A172 (cell line): ENCODE data around the gene TMEM181. TPM values are rescaled to one million over a fixed set of nuclear protein-coding genes. Genes with fewer than 3 reads are reported as not detected.
"Not testable (repeated sequence)": the region's sequence is repeated elsewhere in the genome, so short reads cannot be mapped to it uniquely, and the experiment has no call there.

Experiments
- DNase-seq: peaks from one replicate; pipeline ENCODE4 v3.0.0-alpha.2; 2015; ENCODE audit warnings: low spot score
- total RNA-seq: library from RNA; depleted of rRNA; stranded (reverse); fragments of >200 nt; shearing (Covaris generic); gene quantifications from 2 replicates; pipeline ENCODE4 v1.2.3, GENCODE V29; 2014

Gene TMEM181
- total RNA-seq, 1 experiment from 2014 or later = 25.5 TPM

GRCh38 chr6:158621694-158622544 lies 62.0 kb downstream of the TMEM181 start:
- no peak for DNase-seq

- no peak for DNase-seq
Measured at GRCh38 chr6:158622545-158623190, 62.8 kb downstream of the TMEM181 start.

DNA sequence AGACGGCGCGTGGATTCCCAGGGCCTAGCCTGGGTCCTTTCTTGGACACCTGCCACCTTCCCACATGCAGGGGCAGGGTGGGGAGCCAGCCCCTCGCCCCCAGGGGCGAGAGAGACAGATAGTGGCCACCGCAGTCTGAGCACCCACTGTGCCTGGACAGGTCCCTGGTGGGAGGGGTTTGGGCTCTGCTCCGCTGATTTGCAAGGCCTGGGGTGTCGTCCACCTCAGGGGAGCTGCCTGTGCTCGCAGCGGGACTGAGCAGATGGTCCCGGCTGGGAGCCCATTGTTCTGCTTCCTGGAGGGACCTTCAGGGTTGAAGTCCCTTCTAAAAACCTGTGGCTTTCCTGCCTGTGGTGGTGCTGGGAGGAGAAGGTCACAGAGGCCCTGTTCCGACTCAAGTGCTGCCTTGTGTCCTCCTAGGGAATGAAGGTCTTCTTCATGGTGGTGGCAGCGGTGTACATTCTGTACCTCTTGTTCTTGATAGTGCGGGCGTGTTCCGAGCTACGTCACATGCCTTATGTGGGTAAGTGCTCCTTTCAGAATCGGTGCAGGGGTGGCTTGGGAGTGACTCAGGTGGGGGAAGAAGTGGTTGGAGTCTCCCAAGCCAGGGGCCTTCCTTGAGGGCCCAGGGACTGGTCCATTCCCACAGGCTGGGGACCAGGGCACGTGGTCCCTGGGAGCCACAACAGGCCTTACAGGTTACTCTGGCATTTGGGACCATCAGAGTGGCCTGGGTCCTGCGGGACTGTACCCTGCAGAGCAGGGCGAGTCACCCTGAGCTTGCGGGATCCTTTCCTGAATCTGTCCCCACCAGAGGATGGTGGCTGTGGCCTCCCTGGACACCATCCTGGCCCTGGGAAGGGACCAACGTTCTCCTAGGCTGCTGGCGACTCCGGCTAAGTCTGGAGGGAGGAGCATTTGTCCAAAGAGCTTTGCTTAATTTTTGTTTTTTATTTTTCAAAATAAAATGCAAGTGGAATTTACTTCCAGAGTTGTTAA lies 65.1 kb downstream of the TMEM181 start:
- no peak for DNase-seq

- no peak for DNase-seq
Measured at GRCh38 chr6:158625881-158626305, 66.0 kb downstream of the TMEM181 start.

- no peak for DNase-seq
Measured at GRCh38 chr6:158626360-158627167, 66.7 kb downstream of the TMEM181 start.

DNA sequence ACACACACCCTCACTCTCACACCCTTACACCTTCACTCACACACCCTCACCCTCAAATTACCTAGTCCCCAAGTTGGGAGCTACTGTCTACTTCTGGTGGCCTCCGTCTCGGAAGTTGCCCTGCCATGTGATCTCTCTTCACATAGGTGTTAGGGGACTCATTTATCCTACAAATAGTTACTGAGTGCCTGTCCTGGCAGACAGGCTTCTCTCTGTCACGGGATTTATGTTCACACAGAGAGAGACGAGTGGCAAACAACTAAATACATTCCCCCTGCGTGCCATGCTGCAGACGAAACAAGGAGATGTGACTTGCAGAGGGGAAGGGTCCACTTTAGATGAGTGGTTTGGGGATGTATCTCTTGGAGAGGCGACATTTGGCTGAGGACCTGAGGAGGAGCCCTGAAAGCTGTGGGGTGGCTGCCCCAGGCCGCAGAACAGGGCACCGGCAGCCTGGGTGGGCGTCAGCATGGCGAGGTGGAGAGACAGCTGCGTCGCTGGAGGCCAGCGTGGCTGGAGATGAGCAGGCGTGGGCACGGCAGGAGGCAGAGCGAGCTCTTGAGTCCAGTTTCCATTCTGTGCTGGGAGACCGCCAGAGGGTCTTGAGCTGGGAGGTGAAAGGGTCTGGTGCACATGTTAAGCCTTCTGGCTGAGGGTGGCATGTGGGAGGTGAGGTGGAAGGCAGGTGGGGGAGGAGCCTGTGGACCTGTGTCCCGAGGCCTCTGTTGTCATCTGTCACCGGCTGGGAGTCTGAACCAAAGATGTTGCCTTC lies 67.5 kb downstream of the TMEM181 start:
- no peak for DNase-seq

DNA sequence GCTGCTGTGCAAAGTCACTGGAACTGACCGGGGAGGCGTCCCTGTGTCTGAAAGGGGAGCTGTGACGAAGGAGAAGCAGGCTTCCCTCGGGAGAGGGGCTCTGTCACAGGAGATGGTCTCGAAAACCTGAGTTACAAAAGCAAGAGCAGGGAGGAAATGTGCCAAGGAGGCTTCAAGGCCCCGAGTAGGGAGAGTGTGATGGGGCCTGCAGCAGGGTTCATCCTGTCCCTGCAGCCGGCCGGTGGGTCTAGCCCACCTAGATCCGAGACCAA lies 68.0 kb downstream of the TMEM181 start:
- no peak for DNase-seq

GRCh38 chr6:158628542-158628941 lies 68.7 kb downstream of the TMEM181 start:
- DNase-seq = no peak

- no peak for DNase-seq
Measured at GRCh38 chr6:158629367-158630221, 69.7 kb downstream of the TMEM181 start.

DNA sequence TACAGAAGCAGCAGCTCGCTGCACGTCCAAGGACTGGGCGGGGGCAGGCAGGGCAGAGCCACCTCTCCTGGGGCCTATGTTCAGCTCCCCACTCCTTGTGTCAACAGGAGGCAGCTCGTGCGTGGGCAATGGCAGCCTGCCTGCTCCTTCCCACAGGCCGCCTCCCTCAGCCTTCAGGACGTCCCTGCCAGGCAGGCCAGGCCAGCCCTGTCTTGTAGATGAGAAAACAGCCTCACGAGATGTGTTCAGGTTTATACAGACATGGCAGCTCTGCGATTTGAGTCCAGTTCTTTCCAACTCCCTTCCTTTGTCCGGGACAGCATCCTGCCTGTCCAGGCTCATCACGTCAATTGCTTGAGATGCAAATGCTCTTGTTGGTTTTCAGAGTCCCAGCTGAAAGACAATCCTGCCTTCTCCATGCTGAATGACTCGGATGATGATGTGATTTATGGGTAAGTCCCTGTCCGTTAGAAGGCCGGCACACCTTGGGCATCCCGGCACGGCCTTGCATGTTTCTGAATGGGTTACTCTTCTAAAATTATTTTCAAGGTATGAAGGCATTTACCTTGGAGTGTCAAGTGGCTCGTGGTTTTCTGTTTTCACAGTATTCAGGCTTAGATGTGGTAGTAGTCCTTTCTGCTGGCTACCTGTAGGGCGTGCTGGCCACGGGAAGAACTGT lies 71.2 kb downstream of the TMEM181 start:
- no peak for DNase-seq

- peak; percentile 90 for DNase-seq
Measured at GRCh38 chr6:158631678-158632537, 72.0 kb downstream of the TMEM181 start.

DNA sequence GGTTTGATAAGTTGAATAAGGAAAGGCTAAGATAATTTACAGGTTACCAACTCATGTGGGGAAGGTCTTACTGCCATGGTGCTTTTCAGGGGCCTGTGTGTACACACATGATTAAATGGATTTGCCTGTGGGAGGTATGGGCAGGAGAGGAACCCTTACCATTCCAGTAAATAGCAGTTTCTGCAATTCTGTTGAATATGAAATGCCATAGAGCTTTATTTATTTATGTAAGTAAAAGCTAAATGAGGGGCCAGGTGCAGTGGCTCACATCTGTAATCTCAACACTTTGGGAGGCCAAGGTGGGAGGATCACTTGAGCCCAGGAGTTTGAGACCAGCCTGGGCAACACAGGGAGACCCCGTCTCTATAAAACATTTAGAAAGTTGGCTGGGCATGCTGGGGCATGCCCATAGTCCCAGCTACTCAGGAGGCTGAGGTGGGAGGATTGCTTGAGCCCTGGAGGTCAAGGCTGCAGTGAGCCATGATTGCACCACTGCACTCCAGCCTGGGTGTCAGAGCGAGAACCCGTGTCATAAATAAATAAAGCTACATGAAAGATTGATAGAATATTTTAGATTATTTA lies 72.7 kb downstream of the TMEM181 start:
- not testable (repeated sequence) for DNase-seq

- DNase-seq = no peak
Measured at GRCh38 chr6:158633127-158633526, 73.2 kb downstream of the TMEM181 start.

GRCh38 chr6:158634695-158635426 lies 75.0 kb downstream of the TMEM181 start:
- no peak for DNase-seq

DNA sequence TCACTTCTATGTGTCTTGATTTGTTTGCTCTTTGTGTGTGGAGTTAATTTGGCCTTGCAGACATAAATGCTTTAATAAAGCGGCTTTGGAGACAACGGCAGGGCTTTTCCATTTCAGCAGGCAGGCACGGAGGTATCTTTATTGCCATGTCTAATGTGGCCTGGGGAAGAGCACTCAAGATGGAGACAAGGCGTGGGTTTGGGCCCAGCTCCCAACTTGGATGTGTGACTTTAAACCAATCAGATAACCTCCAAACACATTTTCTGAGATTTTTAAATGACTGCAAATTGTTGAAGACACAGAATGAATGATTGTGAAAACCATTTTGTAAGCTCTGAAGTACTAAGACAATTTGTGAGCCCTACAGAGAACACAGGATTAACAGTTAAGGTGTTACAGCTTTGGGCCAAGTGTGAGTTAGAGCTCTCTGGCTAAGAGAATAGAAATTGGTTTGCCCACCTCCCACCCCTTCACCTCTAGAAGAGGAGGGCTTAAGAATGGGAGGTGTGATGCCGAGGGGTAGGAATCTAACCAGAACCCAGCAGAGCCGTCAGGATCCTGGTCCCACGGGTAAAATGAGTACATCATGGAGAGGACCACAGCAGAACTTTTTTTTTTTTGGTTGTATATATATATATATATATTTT lies 75.7 kb downstream of the TMEM181 start:
- no peak for DNase-seq

DNA sequence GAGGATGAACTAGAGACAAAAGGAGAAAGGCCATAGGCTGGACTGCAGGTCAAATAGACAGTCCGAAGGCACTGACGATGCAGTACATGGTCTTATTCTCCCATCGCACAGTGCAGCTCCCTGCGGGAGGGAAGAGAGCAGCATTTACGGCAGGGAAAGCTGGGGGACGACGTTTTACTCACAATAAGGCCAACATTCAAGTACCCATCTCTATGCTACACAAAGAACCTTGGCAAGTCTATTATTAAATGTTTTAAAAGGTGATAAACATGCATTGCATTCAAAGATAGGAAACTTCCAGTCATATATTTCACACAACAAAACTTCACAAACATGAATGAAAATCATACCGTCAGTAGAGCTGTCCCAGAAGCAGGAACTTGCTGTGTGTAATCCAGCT lies 76.9 kb downstream of the TMEM181 start:
- no peak for DNase-seq
